Mucosa of stomach (tissue), 1 donor: ENCODE results near the gene TRPC6.

ENCODE experiments used
- H3K27me3 ChIP-seq: one replicate; pipeline ENCODE4 v1.7.0; 2013; ENCODE audit warnings: mild to moderate bottlenecking, low read length; ENCODE audit not compliant: control insufficient read depth, insufficient read depth
- H3K36me3 ChIP-seq: one replicate; pipeline ENCODE4 v1.7.0; 2013; ENCODE audit warnings: low read length; ENCODE audit not compliant: control insufficient read depth, insufficient read depth
- H3K4me1 ChIP-seq: one replicate; pipeline ENCODE4 v1.7.0; 2013; ENCODE audit warnings: mild to moderate bottlenecking, low read length; ENCODE audit not compliant: control insufficient read depth, insufficient read depth
- H3K4me3 ChIP-seq: one replicate; pipeline ENCODE4 v1.7.0; 2013; ENCODE audit warnings: low read length
- H3K9ac ChIP-seq: one replicate; pipeline ENCODE4 v1.7.0; 2013; ENCODE audit warnings: mild to moderate bottlenecking, low read length, moderate library complexity
- H3K9me3 ChIP-seq: one replicate; pipeline ENCODE4 v1.7.0; 2013; ENCODE audit warnings: mild to moderate bottlenecking, low read length, moderate library complexity; ENCODE audit not compliant: control insufficient read depth
- donor health status: Pancreatic carcinoma.

The TRPC6 gene

DNA sequence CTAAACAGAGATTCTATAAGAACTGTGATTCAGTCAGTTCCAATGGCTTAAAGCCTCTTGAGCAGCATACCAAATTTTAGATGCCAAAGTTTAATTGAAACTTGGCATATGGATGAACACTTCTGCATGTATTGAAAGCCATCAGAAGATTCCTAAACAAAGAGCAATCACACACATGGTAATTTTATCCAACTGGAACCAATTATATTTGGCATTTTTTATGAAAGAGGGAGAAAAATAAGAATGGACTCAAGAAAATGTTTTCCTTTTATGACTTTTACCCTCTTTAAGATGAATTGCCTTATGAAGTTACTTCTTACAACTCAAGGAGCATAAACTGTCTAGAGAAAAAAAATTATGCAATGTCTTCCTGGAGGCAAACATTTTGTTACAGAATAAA, 7.4 kb downstream of the TRPC6 start:
- H3K9ac ChIP-seq: no peak overlapping the region
- no peaks in the 10 kb centered on the region for H3K9me3 ChIP-seq
- no peak overlapping the region for H3K4me3 ChIP-seq
- H3K27me3 ChIP-seq: no peaks in the 10 kb centered on the region
- no peaks in the 10 kb centered on the region for H3K4me1 ChIP-seq
- no peaks in the 10 kb centered on the region for H3K36me3 ChIP-seq

DNA sequence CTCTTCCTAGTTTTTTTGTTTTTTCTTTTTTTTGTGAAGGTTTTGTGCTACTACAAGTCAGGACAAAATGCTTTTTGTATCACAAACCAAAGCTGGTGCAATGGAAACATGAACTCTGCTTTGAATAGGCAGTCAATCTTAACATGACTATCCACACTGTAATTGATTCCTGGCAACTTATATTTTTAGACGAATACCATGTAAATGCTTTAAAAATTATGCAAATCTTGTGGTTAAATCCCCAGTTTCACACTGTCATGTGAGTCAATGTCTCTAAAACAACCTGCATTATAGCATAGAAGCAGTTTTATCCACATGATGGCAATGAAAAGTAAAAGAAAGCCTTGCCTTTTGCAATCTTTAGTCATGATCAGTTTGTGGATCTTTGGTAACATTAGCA, 8.9 kb downstream of the TRPC6 start:
- H3K9me3 ChIP-seq: no peaks in the 10 kb centered on the region
- H3K4me3 ChIP-seq: no peak overlapping the region
- no peaks in the 10 kb centered on the region for H3K4me1 ChIP-seq
- no peak overlapping the region for H3K9ac ChIP-seq
- H3K27me3 ChIP-seq: no peaks in the 10 kb centered on the region
- H3K36me3 ChIP-seq: no peaks in the 10 kb centered on the region

DNA sequence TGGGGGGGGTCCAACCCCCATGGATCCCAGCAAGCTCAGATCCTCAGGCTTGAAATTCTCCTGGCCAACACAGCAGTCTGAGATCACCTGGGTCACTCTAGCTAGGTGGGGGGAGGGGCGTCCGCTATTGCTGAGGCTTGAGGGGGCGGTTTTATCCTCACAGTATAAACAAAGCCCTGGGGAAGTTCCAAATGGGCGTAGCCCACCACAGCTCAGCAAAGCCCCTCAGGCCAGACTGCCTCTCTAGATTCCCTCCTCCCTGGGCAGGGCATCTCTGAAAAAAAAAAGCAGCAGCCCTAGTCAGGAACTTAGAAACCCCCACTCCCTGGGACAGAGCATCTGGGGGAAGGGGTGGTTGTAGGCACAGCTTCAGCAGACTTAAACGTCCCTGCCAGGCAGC, 16.7 kb downstream of the TRPC6 start:
- Histone ChIP-seq H3K36me3 (no peaks in the 10 kb centered on the region), H3K4me3 (no peak overlapping the region), H3K9me3 (no peaks in the 10 kb centered on the region), H3K4me1 (no peaks in the 10 kb centered on the region), H3K9ac (no peak overlapping the region), H3K27me3 (no peaks in the 10 kb centered on the region)

DNA sequence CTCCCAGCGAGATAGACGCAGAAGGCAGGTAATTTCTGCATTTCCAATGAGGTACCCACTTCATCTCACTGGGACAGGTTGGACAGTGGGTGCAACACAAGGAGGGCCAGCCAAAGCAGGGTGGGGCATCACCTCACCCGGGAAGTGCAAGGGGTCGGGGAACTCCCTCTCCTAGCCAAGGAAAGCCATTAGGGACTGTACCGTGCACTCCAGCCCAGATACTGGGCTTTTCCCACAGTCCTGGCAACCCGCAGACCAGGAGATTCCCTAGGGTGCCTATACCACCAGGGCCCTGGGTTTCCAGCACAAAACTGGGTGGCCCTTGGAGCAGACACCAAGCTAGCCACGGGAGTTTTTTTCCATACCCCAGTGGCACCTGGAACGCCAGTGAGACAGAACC, 17.2 kb downstream of the TRPC6 start:
- no peaks in the 10 kb centered on the region for H3K4me1 ChIP-seq
- H3K9ac ChIP-seq: no peak overlapping the region
- H3K9me3 ChIP-seq: no peaks in the 10 kb centered on the region
- no peak overlapping the region for H3K4me3 ChIP-seq
- H3K27me3 ChIP-seq: no peaks in the 10 kb centered on the region
- no peaks in the 10 kb centered on the region for H3K36me3 ChIP-seq

DNA sequence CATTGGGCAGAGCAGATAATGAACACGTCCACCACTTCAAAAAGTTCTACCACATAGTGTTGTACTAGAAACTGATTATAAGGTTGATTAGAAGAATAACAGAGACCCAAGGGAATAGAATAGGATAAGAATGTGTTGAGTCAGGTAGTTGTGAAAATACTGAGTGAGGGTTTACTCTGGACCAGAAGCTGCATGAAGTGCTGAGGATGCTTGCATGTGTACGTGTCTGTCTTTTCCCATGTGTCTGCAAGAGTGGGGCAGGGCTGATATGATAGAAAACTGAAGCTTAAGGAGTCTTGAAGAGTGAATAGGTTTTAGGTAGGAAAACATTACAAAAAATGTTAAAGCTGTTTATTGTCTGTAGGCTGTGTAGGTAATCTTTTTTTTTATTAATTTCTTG, 20.6 kb downstream of the TRPC6 start:
- Histone ChIP-seq H3K4me1 (no peaks in the 10 kb centered on the region), H3K9ac (no peak overlapping the region), H3K36me3 (no peaks in the 10 kb centered on the region), H3K4me3 (no peak overlapping the region), H3K27me3 (no peaks in the 10 kb centered on the region), H3K9me3 (no peaks in the 10 kb centered on the region)

DNA sequence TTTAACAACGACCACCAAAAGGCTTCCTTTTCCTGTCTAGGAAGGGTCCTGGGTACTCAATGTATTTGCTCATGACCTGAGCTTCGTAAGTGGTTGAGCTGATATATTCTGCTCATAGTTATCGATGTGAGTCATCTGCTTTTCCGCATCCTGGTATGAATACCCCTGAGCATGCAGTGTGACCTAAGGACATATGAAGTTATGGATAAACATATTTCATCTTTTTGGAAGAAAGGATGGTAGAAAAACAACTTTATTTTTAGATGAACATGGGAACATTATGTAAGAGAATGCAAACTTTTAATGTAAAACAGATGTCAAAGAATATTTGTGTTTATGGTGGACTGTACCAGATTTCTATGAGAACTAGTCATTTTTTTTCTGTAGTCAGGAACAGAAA, 28.4 kb downstream of the TRPC6 start:
- Histone ChIP-seq H3K4me3 (no peak overlapping the region), H3K27me3 (no peaks in the 10 kb centered on the region), H3K4me1 (no peaks in the 10 kb centered on the region), H3K9ac (no peak overlapping the region), H3K9me3 (no peaks in the 10 kb centered on the region), H3K36me3 (no peaks in the 10 kb centered on the region)

DNA sequence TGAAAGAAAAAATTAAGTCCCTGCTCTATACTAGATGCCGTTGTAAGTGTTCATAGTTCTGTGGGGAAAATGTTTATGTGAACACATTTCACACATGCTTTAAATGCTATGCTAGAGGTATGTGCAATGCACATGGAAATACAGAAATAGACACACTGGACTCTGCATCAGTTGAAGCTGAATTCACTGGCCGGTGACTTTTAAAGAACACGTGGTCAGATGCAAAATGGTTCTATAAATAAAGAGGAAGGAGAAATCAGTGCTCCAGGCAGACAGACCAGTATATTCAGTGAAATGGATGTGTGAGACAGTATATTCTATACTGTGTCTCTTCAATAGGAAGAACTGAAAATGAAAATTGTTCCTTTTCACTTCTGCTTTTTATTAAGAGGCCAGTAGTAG, 29.9 kb downstream of the TRPC6 start:
- H3K9me3 ChIP-seq: no peaks in the 10 kb centered on the region
- H3K4me1 ChIP-seq: no peaks in the 10 kb centered on the region
- H3K27me3 ChIP-seq: no peaks in the 10 kb centered on the region
- H3K36me3 ChIP-seq: no peaks in the 10 kb centered on the region
- H3K4me3 ChIP-seq: no peak overlapping the region
- H3K9ac ChIP-seq: no peak overlapping the region

DNA sequence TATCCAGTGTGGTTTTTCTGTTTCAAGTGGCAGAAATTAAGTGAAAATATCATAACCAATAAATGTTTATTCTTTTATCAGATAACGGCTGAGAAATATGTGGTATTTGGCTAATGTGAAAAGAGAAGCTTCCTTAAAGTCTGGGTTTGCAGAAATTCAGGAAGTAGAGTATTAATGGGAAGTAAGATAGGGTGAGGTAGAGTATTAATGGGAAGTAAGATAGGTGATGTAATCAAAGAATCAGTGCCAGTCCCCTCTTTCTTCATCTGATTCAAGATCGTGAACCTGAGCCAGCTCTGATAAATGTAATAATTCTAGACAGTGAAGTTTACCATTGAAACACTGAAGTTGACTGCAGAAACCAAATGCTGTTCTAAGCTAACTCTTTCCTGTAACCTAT, 30.9 kb downstream of the TRPC6 start:
- H3K4me1 ChIP-seq: no peaks in the 10 kb centered on the region
- H3K9me3 ChIP-seq: no peaks in the 10 kb centered on the region
- H3K4me3 ChIP-seq: no peak overlapping the region
- H3K27me3 ChIP-seq: no peaks in the 10 kb centered on the region
- H3K9ac ChIP-seq: no peak overlapping the region
- no peaks in the 10 kb centered on the region for H3K36me3 ChIP-seq

DNA sequence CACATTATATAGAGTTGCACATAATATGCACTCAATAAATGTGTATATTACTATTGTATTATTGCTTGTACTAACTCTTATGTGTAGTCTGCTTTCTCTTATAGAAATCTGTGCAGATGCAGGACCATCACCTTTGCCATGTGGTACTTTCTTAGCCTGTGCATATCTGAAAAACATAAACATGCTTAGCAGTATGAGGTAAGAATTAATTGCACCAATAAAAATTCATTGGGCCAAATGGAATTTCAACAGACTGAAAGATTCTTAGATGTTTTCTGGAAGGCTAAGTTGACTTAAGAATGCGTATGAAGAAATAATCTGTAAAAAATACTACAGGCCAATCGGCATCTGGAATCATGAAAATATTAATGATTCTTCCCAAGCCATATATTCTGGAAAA, 55.3 kb downstream of the TRPC6 start:
- Histone ChIP-seq H3K9ac (no peak overlapping the region), H3K9me3 (no peaks in the 10 kb centered on the region), H3K4me1 (no peaks in the 10 kb centered on the region), H3K4me3 (no peak overlapping the region), H3K36me3 (no peaks in the 10 kb centered on the region), H3K27me3 (no peaks in the 10 kb centered on the region)

DNA sequence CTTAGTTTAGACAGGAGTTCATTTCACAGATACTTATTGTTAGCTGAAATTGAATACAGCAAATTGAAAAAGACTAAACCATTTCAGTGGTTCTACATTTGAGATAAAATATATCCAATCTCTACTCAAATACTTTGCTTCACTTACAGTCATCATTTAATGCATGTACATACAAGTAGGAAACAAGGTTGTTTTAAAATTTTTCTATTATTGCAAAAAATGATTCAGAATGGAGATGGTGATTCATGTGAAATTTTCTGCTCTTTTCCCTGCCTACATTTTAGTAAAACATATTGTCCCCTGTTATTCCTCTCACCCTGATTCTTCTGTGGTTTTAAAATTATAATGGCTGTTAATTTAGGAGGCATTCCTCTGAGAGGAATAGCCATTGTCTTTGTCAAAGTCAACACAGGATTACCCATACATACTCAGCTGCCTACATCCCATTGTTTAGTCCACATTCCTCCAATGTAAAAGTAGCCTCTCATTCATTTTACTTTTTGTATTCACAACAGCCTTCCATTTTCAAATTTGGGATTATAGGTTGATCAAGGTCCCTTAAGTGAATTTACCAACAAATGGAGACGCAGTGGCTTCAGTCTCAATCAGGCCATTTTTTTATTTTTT, 60.1 kb downstream of the TRPC6 start:
- no peaks in the 10 kb centered on the region for H3K36me3 ChIP-seq
- no peaks in the 10 kb centered on the region for H3K9me3 ChIP-seq
- no peaks in the 10 kb centered on the region for H3K27me3 ChIP-seq
- H3K9ac ChIP-seq: no peak overlapping the region
- H3K4me1 ChIP-seq: no peaks in the 10 kb centered on the region
- no peak overlapping the region for H3K4me3 ChIP-seq

DNA sequence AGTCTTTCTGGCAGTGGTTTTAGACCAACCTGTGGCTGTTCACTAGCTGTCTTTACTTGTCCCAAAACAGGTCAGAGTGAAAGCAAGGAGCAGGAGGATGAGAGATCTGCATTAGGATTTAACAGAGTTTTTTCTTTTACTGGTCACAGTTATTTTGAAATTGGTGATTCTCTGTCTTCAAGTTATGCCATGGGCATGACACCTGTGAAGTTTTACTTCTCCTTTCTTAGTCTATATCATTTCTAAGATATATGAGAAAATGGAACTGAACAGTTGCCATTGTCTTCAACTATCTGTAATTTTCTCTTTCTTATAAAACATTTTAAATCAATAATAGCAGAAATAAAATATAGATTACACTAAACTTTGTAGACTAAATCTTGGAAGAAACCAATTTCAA, 60.6 kb downstream of the TRPC6 start:
- Histone ChIP-seq H3K9ac (no peak overlapping the region), H3K4me3 (no peak overlapping the region), H3K27me3 (no peaks in the 10 kb centered on the region), H3K9me3 (no peaks in the 10 kb centered on the region), H3K36me3 (no peaks in the 10 kb centered on the region), H3K4me1 (no peaks in the 10 kb centered on the region)

DNA sequence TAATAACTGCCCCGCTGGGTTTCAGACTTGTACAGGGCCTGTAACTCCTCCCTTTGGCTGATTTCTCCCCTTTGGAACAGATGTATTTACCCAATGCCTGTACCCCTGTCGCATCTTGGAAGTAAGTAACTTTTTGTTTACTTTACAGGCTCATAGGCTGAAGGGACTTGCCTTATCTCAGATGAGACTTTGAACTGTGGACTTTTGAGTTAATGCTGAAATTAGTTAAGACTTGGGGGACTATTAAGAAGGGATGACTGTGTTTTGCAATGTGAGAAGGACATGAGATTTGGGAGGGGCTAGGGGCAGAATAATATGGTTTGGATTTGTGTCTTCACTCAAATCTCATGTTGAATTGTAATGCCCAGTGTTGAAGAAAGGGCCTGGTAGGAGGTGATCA, 62.0 kb downstream of the TRPC6 start:
- no peaks in the 10 kb centered on the region for H3K9me3 ChIP-seq

DNA sequence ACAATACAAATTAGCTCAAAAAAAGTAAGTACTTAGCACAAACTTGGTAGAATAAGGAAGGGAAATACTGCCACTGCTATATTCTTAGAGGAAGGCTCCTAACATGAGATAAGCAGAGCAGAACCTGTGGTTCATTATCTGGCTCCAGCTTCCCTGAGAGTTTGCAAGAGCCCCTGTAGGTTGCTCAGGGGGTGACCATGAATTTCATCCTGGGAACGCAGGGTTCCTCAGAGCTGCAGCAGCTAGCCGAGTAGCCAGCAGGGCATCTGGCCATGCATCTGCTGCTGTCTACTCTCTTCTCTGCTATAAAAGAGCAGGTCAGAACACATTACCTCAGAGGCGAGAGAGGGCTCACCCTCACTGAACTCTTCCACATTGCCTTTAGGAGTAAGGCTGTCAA, 67.3 kb downstream of the TRPC6 start:
- no peaks in the 10 kb centered on the region for H3K4me1 ChIP-seq
- H3K27me3 ChIP-seq: no peaks in the 10 kb centered on the region
- H3K4me3 ChIP-seq: no peak overlapping the region
- no peaks in the 10 kb centered on the region for H3K9me3 ChIP-seq
- no peak overlapping the region for H3K9ac ChIP-seq
- H3K36me3 ChIP-seq: no peaks in the 10 kb centered on the region

More for the DNA sequence above, 62.0 kb downstream of the TRPC6 start:
- Histone ChIP-seq H3K4me3 (no peak overlapping the region), H3K27me3 (no peaks in the 10 kb centered on the region), H3K36me3 (no peaks in the 10 kb centered on the region), H3K4me1 (no peaks in the 10 kb centered on the region), H3K9ac (no peak overlapping the region)
